COLO668 (cell line): Measurements from ENCODE around the gene COBL.

Experiments used
- DNase-seq: peaks from one replicate; lab custom pipeline; 2025; ENCODE audit not compliant: unreplicated experiment; lab: John Stamatoyannopoulos, UW

Gene COBL

DNA sequence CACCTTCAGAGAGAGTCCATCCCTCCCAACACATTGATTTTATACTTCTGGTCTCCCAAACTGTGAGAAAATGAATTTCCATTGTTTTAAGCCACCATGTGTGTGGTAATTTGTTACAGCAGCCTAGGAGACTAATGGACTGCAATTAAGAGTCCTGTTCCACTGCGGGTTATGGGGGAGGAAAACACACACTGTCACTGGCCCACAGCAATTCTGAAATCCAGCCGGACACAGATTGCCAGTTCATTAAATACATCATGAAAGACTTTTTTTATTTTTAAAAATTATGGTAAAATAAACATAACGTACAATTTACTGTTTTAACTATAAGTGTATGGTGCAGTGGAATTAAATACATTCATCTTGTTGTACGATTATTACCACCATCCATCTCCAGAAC lies 340.5 kb downstream of the COBL start:
- DNase-seq: no peak

DNA sequence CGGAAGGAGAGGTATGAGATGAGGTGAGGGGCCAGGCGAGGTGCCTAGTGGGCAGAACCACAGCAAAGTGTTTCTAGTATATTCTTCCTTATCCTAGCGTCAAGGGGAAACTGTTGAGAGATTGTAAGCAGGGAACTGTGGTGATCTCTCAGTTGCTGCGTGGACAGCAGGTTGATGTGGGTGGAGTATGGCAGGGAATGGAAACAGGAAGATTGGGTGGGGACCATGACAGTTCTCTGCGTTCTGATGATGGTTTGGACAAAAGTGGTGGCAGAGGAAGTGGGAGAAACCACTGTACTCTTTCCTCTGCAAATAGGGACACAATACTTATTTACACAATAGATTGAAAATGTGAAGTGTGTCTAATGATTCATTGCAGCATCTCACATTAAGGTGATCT lies 342.4 kb downstream of the COBL start:
- DNase-seq: no peak

DNA sequence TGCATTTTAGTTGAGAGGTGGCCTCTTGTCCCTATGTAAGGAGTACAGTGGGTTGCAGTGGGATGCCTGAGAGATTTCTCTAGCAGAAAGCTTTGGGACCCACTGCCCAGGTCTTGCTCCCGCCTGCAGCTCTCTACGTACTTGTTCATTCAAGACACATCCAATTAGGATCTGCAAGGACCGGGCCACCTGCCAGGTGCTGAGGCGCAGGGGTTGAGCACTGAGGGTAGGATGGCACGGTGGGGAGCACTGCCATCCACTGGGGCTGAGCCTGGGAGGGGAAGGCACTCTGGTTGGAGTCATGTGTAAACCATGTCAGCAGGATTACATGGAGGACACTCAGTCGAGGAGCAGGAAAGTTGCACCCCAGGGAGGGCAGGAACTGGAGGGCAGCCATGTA lies 342.8 kb downstream of the COBL start:
- no peak for DNase-seq

DNA sequence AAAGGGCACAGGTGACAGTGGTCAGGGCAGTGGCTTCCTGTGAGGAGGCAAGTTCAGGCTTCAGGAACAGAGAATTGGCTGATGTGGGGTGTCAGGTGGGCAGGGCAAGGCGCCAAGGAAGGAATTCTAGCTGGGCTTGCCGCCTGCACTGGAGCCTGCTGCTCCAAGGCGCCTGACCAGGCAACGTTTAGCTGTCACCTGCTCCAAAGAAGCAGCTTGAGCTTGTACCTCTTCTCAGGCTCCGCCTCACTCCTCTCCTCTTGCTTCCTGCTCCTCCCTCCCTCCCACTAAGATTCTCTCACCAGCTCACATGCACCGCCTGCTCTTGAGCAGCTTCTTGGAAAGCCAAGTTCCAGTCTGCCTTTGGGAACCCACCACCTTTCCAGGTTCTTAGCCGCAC lies 346.5 kb downstream of the COBL start:
- no peak for DNase-seq
